A549 (cell line): ENCODE data around the gene SMIM36. TPM values are rescaled to one million over a fixed set of nuclear protein-coding genes. Genes with fewer than 3 reads are reported as not detected.
A peak's percentile ranks its signal among the peaks of the same experiment; 100 is the strongest.

Experiments used
- ATAC-seq, 2 experiments: fragments of 200-7000 bp in 1 of 2; fragments of >200 bp in 1 of 2; cut with Nextera tagmentation in 1 of 2; cut with Tn5 transposase in 1 of 2; 3 replicates each; pipeline versions ENCODE4 v1.8.0 to v1.9.1; 2018 to 2020; ENCODE audit warnings: mild to moderate bottlenecking in 1 of 2, moderate library complexity in 1 of 2
- CTCF ChIA-PET: fragments of 300-600 bp; sonication (Branson Sonifier 250); formaldehyde crosslinking; extraction: SDS; loops from one replicate; lab custom pipeline; 2021; ENCODE audit warnings: antibody characterized with exemption, inconsistent platforms; lab: Yijun Ruan, JAX
- POLR2A ChIA-PET: fragments of 350-600 bp; formaldehyde crosslinking; extraction: SDS; loops from one replicate; lab custom pipeline; 2021; ENCODE audit warnings: antibody characterized with exemption, inconsistent platforms; lab: Yijun Ruan, JAX
- DNase-seq, 2 experiments: peaks; one replicate each; pipeline versions ENCODE4 v3.0.0 to v3.0.0-alpha.2; 2011 to 2016; ENCODE audit warnings: low read depth in 1 of 2, low spot score in 1 of 2
- FAIRE-seq: peaks from 2 replicates; lab custom pipeline; 2011; peaks lifted over from hg19 to GRCh38; lab: Jason Lieb, UNC
- H3K27ac ChIP-seq, 2 experiments: fragments of >200 bp; sonication (Bioruptor Twin); formaldehyde crosslinking; 3 replicates each; pipeline ENCODE4 v1.5.1; 2016 to 2017
- H3K4me1 ChIP-seq: fragments of >200 bp; sonication (Bioruptor Twin); formaldehyde crosslinking; 3 replicates; pipeline ENCODE4 v1.6.1; 2016
- H3K4me2 ChIP-seq: fragments of >200 bp; sonication (Bioruptor Twin); formaldehyde crosslinking; 3 replicates; pipeline ENCODE4 v1.6.1; 2016
- H3K4me3 ChIP-seq: fragments of >200 bp; sonication (Bioruptor Twin); formaldehyde crosslinking; 3 replicates; pipeline ENCODE4 v1.5.1; 2016
- H3K9me3 ChIP-seq: fragments of >200 bp; sonication (Bioruptor Twin); formaldehyde crosslinking; 3 replicates; pipeline ENCODE4 v1.6.1; 2016
- CBX8 ChIP-seq: fragments of 200-600 bp; sonication (generic); IDR thresholded peaks from 2 replicates; pipeline ENCODE4 v1.6.1; 2016
- EP300 ChIP-seq, 2 experiments: fragments of >200 bp; sonication (Bioruptor Twin); formaldehyde crosslinking; IDR thresholded peaks; 2 replicates in 1 of 2; 3 replicates in 1 of 2; pipeline ENCODE4 v1.6.1; 2016 to 2017
- ESRRA ChIP-seq: fragments of 150-350 bp; IDR thresholded peaks from 2 replicates; pipeline ENCODE4 v1.6.1; 2014; ENCODE audit warnings: mild to moderate bottlenecking, low read length, borderline replicate concordance
- GATA3 ChIP-seq: IDR thresholded peaks from 2 replicates; pipeline ENCODE4 v1.6.1; 2012; ENCODE audit warnings: borderline replicate concordance
- HDAC2 ChIP-seq: fragments of 200-600 bp; sonication (generic); IDR thresholded peaks from 2 replicates; pipeline ENCODE4 v1.6.1; 2016
- HOXB13 ChIP-seq: fragments of 250-450 bp; sonication (Bioruptor Pico); IDR thresholded peaks from 2 replicates; pipeline ENCODE4 v1.5.0; 2020; ENCODE audit warnings: low read depth, mild to moderate bottlenecking, moderate library complexity
- JUN ChIP-seq, 2 experiments: fragments of >200 bp; sonication (Bioruptor Twin); formaldehyde crosslinking; IDR thresholded peaks; 2 replicates in 1 of 2; 3 replicates in 1 of 2; pipeline ENCODE4 v1.6.1; 2016 to 2017
- JUNB ChIP-seq: fragments of >200 bp; sonication (Bioruptor Twin); formaldehyde crosslinking; IDR thresholded peaks from 2 replicates; pipeline ENCODE4 v1.6.1; 2016
- KDM5A ChIP-seq: fragments of 200-600 bp; sonication (generic); IDR thresholded peaks from 2 replicates; pipeline ENCODE4 v1.6.1; 2016; ENCODE audit warnings: antibody characterized with exemption, mild to moderate bottlenecking
- MAFK ChIP-seq: fragments of 450-650 bp; IDR thresholded peaks from 2 replicates; pipeline ENCODE4 v1.6.1; 2014; ENCODE audit not compliant: partially characterized antibody
- MYC ChIP-seq: IDR thresholded peaks from 2 replicates; pipeline ENCODE4 v1.6.1; 2012; ENCODE audit warnings: mild to moderate bottlenecking, inconsistent platforms, low read length, improper control_type of control experiment, borderline replicate concordance
- NPAS2 ChIP-seq: fragments of 250-450 bp; sonication (Bioruptor Pico); IDR thresholded peaks from 2 replicates; pipeline ENCODE4 v1.8.0; 2022; ENCODE audit warnings: mild to moderate bottlenecking, moderate library complexity, borderline replicate concordance
- NR3C1 ChIP-seq: fragments of >200 bp; sonication (Bioruptor Twin); formaldehyde crosslinking; IDR thresholded peaks from 3 replicates; pipeline ENCODE4 v1.6.1; 2017
- PHF8 ChIP-seq: fragments of 200-600 bp; sonication (generic); IDR thresholded peaks from 2 replicates; pipeline ENCODE4 v1.6.1; 2016; ENCODE audit warnings: low read depth, mild to moderate bottlenecking, antibody characterized with exemption, moderate library complexity, borderline replicate concordance
- POLR2AphosphoS2 ChIP-seq: conservative IDR thresholded peaks from 2 replicates; pipeline ENCODE4 v1.6.1; 2012; ENCODE audit warnings: low read length, improper control_type of control experiment, inconsistent platforms
- RARB ChIP-seq: fragments of 250-450 bp; sonication (Bioruptor Pico); IDR thresholded peaks from 2 replicates; pipeline ENCODE4 v1.8.0; 2021; ENCODE audit warnings: mild to moderate bottlenecking, moderate library complexity
- RCOR1 ChIP-seq: fragments of 150-350 bp; IDR thresholded peaks from 2 replicates; pipeline ENCODE4 v1.6.1; 2014; ENCODE audit warnings: antibody characterized with exemption, low read length, low read depth
- TFCP2L1 ChIP-seq: fragments of 250-450 bp; sonication (Bioruptor Pico); IDR thresholded peaks from 2 replicates; pipeline ENCODE4 v1.5.0; 2021; ENCODE audit warnings: mild to moderate bottlenecking
- TP53 ChIP-seq: fragments of 250-450 bp; sonication (Bioruptor Pico); IDR thresholded peaks from 2 replicates; pipeline ENCODE4 v1.5.0; 2021; ENCODE audit warnings: mild to moderate bottlenecking, moderate library complexity
- ZC3H11A ChIP-seq: fragments of 450-650 bp; IDR thresholded peaks from 2 replicates; pipeline ENCODE4 v1.6.1; 2014; ENCODE audit warnings: antibody characterized with exemption, mild to moderate bottlenecking
- WGBS: methylation state at CpG from one replicate; pipeline ENCODE4 v1.1.6; 2017; ENCODE audit errors: missing lambda C conversion rate; 5-methylcytosine and 5-hydroxymethylcytosine counted together
- polyA plus RNA-seq, 4 experiments: library from polyadenylated mRNA; depleted of rRNA in 3 of 4; stranded (reverse); fragments of >200 nt; fragmentation: RNase III in 1 of 4; extraction: RNeasy Plus Mini Kit Qiagen cat#74134 plus additional on column Dnase treatment in 1 of 4; gene quantifications; 2 replicates in 3 of 4; 3 replicates in 1 of 4; pipeline ENCODE4 v1.2.3, GENCODE V29; 2011 to 2017
- TF ChIP-seq, protein P1 (sequence below): IDR thresholded peaks from 2 replicates; pipeline ENCODE4 v1.6.1; 2012; ENCODE audit warnings: low read depth, borderline replicate concordance
- TF ChIP-seq, protein P2 (sequence below): fragments of >200 bp; sonication (Bioruptor Twin); formaldehyde crosslinking; IDR thresholded peaks from 2 replicates; pipeline ENCODE4 v1.6.1; 2016
- TF ChIP-seq, protein P3 (sequence below): fragments of 150-350 bp; IDR thresholded peaks from 2 replicates; pipeline ENCODE4 v1.6.1; 2014; ENCODE audit warnings: low read depth, mild to moderate bottlenecking, low read length
- TF ChIP-seq, protein P4 (sequence below): fragments of 450-650 bp; IDR thresholded peaks from 2 replicates; pipeline ENCODE4 v1.6.1; 2014; ENCODE audit warnings: antibody characterized with exemption
- TF ChIP-seq, protein P5 (sequence below): fragments of 200-600 bp; sonication (generic); IDR thresholded peaks from 2 replicates; pipeline ENCODE4 v1.6.1; 2016; ENCODE audit warnings: antibody characterized with exemption, mild to moderate bottlenecking, moderate library complexity
- TF ChIP-seq, protein P6 (sequence below): IDR thresholded peaks from 2 replicates; pipeline ENCODE4 v1.6.1; 2012

SMIM36 gene
- polyA plus RNA-seq, 2 of the 4 experiments (the other 2 are of a cell fraction) = not detected

DNA sequence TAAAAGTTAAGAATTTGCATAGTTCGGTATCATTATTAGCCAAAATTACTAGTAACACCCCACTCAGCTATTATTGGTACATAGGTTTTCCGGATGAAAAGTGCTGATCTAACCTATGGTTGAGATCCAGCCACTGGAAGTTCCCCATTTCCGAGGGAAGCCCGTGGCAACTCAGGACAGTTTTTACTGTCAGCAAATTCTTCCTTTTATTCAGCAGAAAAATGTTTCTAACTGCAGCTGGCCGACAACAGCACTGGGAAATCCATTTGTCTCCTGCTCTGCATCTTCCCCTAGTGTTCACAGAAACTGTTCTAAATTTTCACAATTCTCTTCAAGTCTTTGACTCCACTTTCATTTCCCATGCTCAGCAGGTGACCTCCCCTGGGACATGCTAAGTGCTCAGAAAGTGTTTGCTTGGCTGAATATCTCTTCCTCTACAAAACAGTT, 74.1 kb downstream of the SMIM36 start:
- no peak for TF ChIP-seq NPAS2 (CRISPR knock-in tag)
- TF ChIP-seq, all 56 proteins: peak for 0
- no peak for FAIRE-seq
- no peak for ATAC-seq
- ChIA-PET POLR2A (no interaction called here), CTCF (interaction anchor here (0.9 to 1.9 kb wide), 3 partner anchors 14 to 22 kb away, joined by 3 to 4 read pairs (median 3); no protein-coding TSS in a partner anchor)
- DNase-seq = no peak
- no peak overlapping the region for H3K4me3 ChIP-seq
- no peaks in the 10 kb centered on the region for H3K9me3 ChIP-seq
- H3K4me2 ChIP-seq = no peak overlapping the region
- peak overlapping the region; percentile 46 to 70 for H3K27ac ChIP-seq
- 84% methylated on average over 5 of the region's 5 CpGs for WGBS
- H3K4me1 ChIP-seq = peaks cover 57% of the 10 kb centered on the region

DNA sequence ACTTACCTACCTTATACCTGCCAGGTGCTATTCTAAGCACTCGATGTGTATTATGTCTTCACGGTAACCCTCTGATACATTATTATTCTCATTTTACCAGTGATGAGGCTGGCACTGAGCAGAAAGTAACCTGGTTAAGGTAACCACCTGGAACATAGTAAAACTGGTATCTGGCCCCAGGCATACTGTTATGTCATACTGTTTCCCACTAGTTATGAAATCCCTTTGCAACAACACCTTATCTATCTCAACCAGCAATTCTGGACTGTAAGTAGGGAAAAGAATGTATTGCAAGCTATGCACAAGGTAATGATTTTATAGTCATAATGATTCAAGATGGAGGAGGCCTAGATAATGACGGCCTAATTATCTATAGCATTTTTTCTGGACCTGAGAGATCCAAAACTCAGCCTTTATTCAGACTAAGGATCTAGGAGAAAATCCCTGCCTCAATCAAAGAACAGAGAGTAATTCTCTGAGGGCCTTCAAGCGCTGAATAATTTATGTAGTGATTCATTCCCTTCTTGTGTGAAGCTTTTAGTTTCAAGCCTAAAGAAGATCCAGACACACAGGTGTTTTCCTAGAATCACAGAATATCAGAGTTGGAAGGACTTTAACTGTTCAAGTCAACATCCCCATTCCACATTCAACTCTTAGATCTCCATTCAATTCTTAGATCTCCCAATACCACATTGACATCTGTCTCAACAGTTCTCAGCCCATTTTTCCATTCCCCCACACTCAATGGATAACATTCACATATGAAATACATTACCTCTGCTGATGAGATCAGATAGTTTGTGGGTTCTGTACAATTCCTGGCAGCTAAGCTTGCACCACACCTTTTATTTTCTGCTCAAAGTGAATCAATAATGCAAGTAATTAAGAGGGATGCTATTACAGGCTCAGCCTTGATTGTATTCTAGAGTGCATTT, 74.8 kb downstream of the SMIM36 start:
- POLR2A ChIA-PET = interaction anchor here (0.6 kb wide), 1 partner anchor 14 kb away, joined by 3 read pairs; no protein-coding TSS in a partner anchor
- H3K4me1 ChIP-seq = peaks cover 59% of the 10 kb centered on the region
- FAIRE-seq (no peak), ATAC-seq (no peak), DNase-seq (no peak)
- H3K4me2 ChIP-seq = no peak overlapping the region
- WGBS = 94% methylated on average over 4 of the region's 4 CpGs
- peak overlapping the region; percentile 46 to 70; a peak in 5 of 6 replicates for H3K27ac ChIP-seq
- no peaks in the 10 kb centered on the region for H3K9me3 ChIP-seq
- no peak overlapping the region for H3K4me3 ChIP-seq
- CTCF ChIA-PET = interaction anchor here (0.9 to 1.9 kb wide), 4 partner anchors 15 to 78 kb away, joined by 3 to 4 read pairs (median 3); no protein-coding TSS in a partner anchor
- TF ChIP-seq RCOR1 (no peak), RARB (CRISPR knock-in tag) (no peak), ESRRA (no peak), PHF8 (no peak), TFCP2L1 (no peak), TP53 (CRISPR knock-in tag) (no peak), NR3C1 (no peak), GATA3 (no peak), JUNB (no peak), CBX8 (no peak), HDAC2 (no peak), ZC3H11A (no peak), HOXB13 (CRISPR knock-in tag) (no peak), MAFK (no peak), POLR2AphosphoS2 (no peak)
- TF ChIP-seq, protein P1, sequence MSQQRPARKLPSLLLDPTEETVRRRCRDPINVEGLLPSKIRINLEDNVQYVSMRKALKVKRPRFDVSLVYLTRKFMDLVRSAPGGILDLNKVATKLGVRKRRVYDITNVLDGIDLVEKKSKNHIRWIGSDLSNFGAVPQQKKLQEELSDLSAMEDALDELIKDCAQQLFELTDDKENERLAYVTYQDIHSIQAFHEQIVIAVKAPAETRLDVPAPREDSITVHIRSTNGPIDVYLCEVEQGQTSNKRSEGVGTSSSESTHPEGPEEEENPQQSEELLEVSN = no peak
- TF ChIP-seq, protein P2, sequence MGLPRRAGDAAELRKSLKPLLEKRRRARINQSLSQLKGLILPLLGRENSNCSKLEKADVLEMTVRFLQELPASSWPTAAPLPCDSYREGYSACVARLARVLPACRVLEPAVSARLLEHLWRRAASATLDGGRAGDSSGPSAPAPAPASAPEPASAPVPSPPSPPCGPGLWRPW = no peak
- TF ChIP-seq, protein P3, sequence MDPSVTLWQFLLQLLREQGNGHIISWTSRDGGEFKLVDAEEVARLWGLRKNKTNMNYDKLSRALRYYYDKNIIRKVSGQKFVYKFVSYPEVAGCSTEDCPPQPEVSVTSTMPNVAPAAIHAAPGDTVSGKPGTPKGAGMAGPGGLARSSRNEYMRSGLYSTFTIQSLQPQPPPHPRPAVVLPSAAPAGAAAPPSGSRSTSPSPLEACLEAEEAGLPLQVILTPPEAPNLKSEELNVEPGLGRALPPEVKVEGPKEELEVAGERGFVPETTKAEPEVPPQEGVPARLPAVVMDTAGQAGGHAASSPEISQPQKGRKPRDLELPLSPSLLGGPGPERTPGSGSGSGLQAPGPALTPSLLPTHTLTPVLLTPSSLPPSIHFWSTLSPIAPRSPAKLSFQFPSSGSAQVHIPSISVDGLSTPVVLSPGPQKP = no peak
- TF ChIP-seq, protein P4, sequence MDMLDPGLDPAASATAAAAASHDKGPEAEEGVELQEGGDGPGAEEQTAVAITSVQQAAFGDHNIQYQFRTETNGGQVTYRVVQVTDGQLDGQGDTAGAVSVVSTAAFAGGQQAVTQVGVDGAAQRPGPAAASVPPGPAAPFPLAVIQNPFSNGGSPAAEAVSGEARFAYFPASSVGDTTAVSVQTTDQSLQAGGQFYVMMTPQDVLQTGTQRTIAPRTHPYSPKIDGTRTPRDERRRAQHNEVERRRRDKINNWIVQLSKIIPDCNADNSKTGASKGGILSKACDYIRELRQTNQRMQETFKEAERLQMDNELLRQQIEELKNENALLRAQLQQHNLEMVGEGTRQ = no peak

DNA sequence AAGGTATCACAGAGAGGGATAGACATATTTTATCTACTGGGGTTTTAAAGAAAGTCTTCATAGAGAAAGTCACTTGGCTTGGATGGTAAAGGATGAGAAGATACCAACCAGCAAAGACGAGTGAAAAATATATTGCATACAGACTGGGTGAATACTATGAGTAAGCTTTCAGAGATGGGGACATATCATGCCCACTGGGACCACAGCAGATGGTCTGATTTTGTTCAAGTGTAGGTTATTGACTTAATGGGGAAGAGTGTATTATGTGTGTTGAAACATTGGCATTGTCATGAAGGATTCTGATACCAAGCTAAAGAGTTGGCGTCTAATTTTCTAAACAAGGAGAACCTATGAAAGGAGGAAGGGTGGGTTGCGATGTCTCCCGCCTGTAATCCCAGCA, 75.8 kb downstream of the SMIM36 start:
- Histone ChIP-seq H3K4me1 (peaks cover 62% of the 10 kb centered on the region), H3K9me3 (no peaks in the 10 kb centered on the region), H3K4me3 (no peak overlapping the region), H3K4me2 (no peak overlapping the region; the same call in 2 of the 3 replicates), H3K27ac (peak overlapping the region; percentile 84 to 86)
- CTCF ChIA-PET = interaction anchor here (1.9 kb wide), 1 partner anchor 16 kb away, joined by 4 read pairs; no protein-coding TSS in a partner anchor
- WGBS = 72% methylated on average over 4 of the region's 4 CpGs
- no peak for FAIRE-seq
- no peak for ATAC-seq
- no peak for DNase-seq
- POLR2A ChIA-PET = no interaction called here
- TF ChIP-seq HDAC2 (no peak), PHF8 (no peak), JUN (IDR thresholded peaks at IDR 0.05) (no peak), KDM5A (no peak), EP300 (IDR thresholded peaks at IDR 0.05) (no peak), HOXB13 (CRISPR knock-in tag) (no peak), MYC (no peak)
- TF ChIP-seq, protein P5, sequence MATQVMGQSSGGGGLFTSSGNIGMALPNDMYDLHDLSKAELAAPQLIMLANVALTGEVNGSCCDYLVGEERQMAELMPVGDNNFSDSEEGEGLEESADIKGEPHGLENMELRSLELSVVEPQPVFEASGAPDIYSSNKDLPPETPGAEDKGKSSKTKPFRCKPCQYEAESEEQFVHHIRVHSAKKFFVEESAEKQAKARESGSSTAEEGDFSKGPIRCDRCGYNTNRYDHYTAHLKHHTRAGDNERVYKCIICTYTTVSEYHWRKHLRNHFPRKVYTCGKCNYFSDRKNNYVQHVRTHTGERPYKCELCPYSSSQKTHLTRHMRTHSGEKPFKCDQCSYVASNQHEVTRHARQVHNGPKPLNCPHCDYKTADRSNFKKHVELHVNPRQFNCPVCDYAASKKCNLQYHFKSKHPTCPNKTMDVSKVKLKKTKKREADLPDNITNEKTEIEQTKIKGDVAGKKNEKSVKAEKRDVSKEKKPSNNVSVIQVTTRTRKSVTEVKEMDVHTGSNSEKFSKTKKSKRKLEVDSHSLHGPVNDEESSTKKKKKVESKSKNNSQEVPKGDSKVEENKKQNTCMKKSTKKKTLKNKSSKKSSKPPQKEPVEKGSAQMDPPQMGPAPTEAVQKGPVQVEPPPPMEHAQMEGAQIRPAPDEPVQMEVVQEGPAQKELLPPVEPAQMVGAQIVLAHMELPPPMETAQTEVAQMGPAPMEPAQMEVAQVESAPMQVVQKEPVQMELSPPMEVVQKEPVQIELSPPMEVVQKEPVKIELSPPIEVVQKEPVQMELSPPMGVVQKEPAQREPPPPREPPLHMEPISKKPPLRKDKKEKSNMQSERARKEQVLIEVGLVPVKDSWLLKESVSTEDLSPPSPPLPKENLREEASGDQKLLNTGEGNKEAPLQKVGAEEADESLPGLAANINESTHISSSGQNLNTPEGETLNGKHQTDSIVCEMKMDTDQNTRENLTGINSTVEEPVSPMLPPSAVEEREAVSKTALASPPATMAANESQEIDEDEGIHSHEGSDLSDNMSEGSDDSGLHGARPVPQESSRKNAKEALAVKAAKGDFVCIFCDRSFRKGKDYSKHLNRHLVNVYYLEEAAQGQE = no peak
- TF ChIP-seq, protein P6, sequence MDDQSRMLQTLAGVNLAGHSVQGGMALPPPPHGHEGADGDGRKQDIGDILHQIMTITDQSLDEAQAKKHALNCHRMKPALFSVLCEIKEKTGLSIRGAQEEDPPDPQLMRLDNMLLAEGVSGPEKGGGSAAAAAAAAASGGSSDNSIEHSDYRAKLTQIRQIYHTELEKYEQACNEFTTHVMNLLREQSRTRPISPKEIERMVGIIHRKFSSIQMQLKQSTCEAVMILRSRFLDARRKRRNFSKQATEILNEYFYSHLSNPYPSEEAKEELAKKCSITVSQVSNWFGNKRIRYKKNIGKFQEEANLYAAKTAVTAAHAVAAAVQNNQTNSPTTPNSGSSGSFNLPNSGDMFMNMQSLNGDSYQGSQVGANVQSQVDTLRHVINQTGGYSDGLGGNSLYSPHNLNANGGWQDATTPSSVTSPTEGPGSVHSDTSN = no peak
